Endothelial cell of umbilical vein (primary cell): ENCODE measurements around the gene EFCAB13.

Source experiments
- EZH2 ChIP-seq: IDR thresholded peaks from 2 replicates; pipeline ENCODE4 v1.6.1; 2012; ENCODE audit warnings: borderline replicate concordance, low read depth, mild to moderate bottlenecking, moderate library complexity, low read length, inconsistent platforms; ENCODE audit not compliant: severe bottlenecking
- FOS ChIP-seq: IDR thresholded peaks from 2 replicates; pipeline ENCODE4 v1.6.1; 2011; ENCODE audit warnings: mild to moderate bottlenecking, low read length, moderate library complexity, borderline replicate concordance; ENCODE audit not compliant: insufficient read depth
- GATA2 ChIP-seq: IDR thresholded peaks from 2 replicates; pipeline ENCODE4 v1.7.0; 2011; ENCODE audit warnings: low read depth, mild to moderate bottlenecking, moderate library complexity, mixed read lengths, low read length; ENCODE audit not compliant: insufficient read length, insufficient read depth
- JUN ChIP-seq: IDR thresholded peaks from 2 replicates; pipeline ENCODE4 v1.6.1; 2011; ENCODE audit warnings: borderline replicate concordance, low read depth; ENCODE audit not compliant: insufficient read length, insufficient read depth
- POLR2A ChIP-seq: IDR thresholded peaks from 2 replicates; pipeline ENCODE4 v1.6.1; 2012; ENCODE audit warnings: low read depth, mild to moderate bottlenecking, control low read depth, low read length
- POLR2AphosphoS5 ChIP-seq: IDR thresholded peaks from 2 replicates; pipeline ENCODE4 v1.6.1; 2012; ENCODE audit warnings: low read depth, mild to moderate bottlenecking, control low read depth, low read length, moderate library complexity; ENCODE audit not compliant: insufficient read depth
- TF ChIP-seq, protein P1 (sequence below), 2 donors: IDR thresholded peaks; 1 replicate in 1 of 2; 2 replicates in 1 of 2; pipeline ENCODE4 v1.5.1; 2011; ENCODE audit warnings: low read length in 2 of 2, mild to moderate bottlenecking in 2 of 2, moderate library complexity in 2 of 2, control low read depth in 1 of 2, inconsistent platforms in 1 of 2, low read depth in 1 of 2; ENCODE audit not compliant: insufficient read depth in 1 of 2; ENCODE audit errors: extremely low read depth in 1 of 2
- TF ChIP-seq, protein P2 (sequence below): IDR thresholded peaks from 2 replicates; pipeline ENCODE4 v1.6.1; 2011; ENCODE audit not compliant: insufficient read depth, insufficient read length

DNA sequence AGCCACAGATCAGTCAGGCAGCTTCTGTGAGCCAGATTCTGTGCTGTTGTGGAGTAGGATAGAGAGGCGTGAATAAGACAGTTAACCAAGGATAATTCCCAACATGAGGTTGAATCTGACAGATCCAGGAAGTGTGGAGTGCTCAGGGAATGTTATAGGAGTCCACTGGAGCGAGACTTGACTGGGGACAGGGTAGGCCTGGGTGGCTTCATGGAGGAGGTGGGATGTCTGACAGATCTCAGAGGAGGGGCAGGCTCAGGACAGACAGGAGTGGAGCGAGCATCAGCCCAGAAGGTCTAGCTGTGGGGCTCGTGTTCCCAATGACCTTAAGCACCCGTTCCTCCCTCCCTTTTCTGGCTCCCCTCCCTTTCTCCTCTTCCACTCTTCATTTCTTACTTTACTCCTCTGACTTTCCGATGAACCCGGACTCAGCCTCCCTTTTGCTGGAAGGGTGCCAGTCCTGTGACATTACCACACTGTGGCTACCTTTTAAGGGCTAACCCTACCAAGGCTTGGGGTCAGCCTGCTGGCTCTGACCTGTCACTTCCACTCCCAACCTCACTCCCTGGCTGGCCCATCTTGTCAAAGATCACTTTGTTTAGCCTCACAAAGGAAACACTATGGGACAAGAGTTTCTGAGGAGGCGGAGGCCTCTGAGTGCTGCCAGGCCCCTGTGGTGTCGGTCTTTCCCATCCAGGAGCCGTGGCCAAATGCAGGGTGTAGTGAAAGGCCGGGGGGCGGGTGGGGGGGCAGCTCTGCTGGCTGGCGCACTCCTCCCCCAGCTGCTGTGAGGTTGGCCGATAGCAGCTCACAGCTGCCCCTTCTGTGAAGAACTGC lies 28.5 kb upstream of the EFCAB13 start:
- no peak for TF ChIP-seq FOS
- no peak for TF ChIP-seq POLR2A
- TF ChIP-seq, protein P1, sequence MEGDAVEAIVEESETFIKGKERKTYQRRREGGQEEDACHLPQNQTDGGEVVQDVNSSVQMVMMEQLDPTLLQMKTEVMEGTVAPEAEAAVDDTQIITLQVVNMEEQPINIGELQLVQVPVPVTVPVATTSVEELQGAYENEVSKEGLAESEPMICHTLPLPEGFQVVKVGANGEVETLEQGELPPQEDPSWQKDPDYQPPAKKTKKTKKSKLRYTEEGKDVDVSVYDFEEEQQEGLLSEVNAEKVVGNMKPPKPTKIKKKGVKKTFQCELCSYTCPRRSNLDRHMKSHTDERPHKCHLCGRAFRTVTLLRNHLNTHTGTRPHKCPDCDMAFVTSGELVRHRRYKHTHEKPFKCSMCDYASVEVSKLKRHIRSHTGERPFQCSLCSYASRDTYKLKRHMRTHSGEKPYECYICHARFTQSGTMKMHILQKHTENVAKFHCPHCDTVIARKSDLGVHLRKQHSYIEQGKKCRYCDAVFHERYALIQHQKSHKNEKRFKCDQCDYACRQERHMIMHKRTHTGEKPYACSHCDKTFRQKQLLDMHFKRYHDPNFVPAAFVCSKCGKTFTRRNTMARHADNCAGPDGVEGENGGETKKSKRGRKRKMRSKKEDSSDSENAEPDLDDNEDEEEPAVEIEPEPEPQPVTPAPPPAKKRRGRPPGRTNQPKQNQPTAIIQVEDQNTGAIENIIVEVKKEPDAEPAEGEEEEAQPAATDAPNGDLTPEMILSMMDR (IDR thresholded peaks at IDR 0.05; ENCODE audit: extremely low read depth in 1 of 2, insufficient read depth in 1 of 2, low read depth in 1 of 2, low read length in 2 of 2) = no peak
- no peak for TF ChIP-seq POLR2AphosphoS5
- no peak for TF ChIP-seq JUN
- no peak for TF ChIP-seq EZH2
- TF ChIP-seq GATA2 = no peak
- TF ChIP-seq, protein P2, sequence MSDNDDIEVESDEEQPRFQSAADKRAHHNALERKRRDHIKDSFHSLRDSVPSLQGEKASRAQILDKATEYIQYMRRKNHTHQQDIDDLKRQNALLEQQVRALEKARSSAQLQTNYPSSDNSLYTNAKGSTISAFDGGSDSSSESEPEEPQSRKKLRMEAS = no peak
